Measurements from ENCODE around the gene GAMT.

Gene GAMT

DNA sequence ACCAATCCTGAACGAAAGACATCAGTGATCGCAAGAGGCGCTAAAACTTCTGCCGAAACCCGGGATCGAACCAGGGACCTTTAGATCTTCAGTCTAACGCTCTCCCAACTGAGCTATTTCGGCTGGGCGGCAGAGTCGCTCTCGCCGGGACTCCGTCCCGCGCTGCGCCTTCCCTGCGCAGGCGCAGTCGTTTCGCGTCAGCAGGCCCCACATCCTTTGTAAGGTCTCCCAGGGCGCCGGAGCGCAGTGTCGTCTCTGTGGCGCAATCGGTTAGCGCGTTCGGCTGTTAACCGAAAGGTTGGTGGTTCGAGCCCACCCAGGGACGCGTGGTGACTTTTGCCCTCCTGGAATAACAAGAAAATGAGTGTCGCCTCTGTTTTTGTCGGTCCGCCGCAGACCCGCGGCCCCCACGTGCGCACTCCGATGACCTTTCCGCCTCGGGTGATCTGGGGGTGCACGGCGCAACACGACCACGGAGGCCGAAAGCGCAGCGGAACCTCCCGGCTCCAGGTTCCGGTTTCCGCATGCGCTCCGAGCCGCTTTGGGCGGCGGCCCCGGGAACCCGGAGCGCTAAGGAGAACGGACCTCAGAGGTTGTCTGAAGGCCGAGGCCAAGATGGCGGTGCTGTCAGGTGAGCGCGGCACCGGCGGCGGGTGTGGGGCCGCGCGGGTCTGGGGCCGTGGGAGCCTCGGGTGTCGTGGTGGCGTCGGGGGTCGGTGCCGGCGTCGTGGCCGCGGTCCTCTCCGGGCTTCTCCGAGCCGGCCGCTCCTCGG is 17.8 kb downstream of the GAMT start, which contains the start of gene NDUFS7:
Gene NDUFS7, plus strand, starts transcription at position 596 of the 773 bp plus-strand sequence. Its CDS starts 20 bp downstream, at position 616.
- ATAC-seq = peak; percentile 81 to 84

DNA sequence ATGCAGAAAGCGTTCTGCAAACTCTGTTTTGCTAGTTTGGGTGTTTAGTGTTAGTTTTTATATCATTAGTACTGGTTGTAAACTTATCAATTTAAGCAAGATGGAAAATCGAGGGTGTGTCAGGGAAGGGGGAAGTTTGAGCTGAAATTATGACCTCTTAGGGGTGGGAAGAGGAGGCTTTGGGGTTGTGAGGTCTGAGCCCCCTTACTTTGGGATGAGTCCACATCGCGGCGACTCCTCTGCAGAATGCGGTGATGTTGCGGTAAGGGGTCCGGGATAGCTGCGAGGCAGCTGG is 18.4 kb downstream of the GAMT start:
- no peak for ATAC-seq

DNA sequence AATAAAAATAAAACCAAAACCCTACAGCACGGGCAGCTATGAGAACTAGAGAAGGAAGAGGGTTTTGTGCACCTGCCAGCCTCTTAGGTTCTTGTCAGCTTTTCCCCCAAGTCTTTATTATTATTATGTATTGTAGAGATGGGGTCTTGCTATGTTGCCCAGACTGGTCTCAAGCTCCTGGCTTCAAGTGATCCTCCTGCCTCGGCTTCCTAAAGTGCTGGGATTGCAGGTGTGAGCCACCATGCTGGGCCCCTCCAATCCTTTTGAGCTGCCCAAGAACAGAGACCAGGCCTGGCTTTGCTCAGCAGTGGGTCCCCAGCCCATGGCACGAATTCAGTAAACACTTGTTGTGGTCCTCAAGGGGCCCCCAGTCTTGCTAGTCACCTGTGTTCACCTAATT is 19.1 kb downstream of the GAMT start:
- no peak for ATAC-seq

DNA sequence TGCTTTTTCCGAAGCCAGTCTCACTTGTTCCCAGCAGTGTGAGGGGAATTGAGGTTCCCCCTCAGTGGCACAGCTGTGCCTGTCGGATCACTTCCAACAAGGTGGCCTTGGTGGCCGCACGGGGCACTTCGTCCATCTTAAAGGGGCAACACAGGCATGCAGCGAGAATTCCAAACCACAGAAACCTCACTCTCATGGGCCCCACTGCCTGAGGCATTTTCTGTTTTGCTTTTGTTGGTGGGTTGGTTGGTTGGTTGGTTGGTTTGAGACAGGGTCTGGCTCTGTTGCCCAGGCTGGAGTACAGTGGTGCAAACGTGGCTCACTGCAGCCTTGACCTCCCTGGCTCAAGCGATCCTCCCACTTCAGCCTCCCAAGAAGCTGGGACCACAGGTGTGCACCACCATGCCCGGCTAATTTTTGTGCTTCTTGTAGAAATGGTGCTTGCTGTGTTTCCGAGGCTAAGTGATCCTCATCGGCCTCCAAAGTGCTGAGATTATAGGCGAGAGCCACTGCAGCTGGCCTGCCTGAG is 21.3 kb downstream of the GAMT start:
- no peak for ATAC-seq

DNA sequence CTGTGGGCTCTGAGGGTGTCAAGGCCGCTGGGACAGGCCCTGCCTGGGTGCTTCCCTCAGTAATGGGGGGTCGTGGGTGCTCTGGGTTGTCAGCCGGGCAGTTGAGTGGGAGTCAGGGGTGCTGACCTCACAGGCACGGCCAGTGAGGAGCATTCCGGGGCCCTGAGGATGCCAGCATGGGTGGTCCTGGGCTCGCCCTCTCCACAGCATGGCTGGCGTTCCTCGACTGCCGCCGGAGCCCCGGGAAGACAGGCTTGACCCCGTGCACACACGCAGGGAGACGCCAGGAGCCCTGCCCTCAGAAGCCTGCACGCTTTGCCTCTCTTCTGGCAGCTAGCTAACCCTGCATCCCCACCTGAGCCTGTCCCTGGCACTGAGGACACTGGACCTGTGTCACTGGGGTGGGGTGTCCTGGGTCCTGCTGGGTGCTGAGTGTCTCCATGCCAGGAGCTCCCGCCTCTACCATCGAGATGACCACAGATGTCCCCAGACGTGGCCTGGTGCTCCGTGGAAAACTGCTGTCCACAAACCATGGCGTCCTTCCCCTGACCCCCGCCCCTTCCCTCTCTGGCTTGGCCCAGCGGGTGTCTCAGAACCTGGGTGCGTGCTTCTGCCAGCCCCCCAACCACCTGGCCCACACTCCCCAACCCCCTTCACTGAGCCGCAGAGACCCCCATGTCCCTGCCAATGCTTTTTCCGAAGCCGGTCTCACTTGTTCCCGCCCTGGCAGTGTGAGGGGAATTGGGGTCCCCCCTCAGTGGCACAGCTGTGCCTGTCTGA is 22.0 kb downstream of the GAMT start:
- no peak for ATAC-seq

DNA sequence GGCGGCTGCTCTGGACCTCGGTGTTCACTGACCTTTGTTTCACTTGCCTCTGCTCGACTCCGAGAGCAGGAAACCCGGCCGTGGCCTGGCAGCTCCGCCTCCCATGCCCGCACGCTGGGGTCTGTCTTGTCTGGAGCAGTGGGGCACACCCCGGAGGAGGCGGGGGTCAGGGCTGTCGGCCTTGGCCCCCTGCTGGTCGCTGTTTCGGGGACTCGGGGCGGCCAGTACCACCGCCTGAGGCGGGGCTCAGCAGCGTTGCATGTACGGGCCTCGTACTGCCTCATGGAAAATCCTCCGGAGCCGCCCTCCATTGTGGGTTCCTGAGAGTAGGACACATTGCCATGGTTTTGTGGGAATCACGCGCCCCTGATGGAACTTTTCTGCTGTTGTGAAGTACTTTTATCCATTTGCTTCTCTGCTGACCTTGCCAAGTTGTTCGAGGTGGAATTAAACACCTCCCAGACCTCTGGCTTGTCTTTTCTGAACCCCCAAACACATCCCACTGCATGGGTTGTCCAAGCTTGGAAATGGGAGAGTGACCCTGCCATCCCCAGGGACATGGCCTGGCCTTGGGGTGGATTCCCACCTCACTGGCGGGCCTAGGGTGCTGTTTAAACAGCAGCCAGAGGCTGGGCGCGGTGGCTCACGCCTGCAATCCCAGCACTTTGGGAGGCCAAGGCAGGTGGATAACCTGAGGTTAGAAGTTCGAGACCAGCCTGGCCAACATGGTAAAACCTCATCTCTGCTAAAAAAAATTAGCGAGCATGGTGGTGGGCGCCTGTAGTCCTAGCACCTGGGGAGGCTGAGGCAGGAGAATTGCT is 23.2 kb downstream of the GAMT start:
- ATAC-seq = no peak

DNA sequence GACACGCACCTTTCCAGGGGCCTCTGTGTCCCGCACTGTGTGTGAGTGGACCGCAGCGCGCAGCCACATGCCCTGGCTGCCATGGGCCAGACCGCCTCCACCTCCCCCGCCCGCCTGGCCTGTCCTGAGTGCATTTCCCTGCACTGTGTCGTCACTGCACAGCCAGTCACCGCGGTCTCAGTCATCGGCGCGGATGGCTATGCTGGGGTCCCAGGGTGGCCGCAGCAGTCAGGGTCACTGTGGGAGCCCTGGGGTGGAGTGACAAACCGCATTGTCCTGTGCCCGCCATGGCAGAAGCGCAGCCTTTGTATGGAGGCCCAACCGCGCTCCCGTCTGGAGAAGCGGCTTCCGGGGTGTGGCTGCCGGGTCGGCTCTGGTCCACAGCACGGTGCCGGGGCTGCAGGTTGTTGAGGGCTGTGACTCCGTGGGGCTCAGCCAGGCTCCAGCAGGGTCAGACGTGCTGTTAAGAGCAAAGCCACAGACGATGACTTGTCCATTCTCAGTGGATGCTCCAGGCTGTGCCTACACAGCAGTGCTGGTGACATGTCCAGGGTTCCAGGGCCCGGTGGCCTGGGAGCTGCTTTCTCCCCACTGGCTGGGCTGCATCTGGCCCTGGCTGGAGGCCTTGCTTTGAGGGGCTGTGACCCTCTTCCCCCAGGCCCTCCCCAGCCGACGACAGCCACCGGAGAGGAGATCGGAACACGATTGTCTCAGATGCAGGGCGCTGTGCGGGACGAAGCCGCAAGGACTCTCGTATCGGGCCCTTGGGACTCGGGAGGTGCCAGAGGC is 24.0 kb downstream of the GAMT start:
- ATAC-seq = no peak

DNA sequence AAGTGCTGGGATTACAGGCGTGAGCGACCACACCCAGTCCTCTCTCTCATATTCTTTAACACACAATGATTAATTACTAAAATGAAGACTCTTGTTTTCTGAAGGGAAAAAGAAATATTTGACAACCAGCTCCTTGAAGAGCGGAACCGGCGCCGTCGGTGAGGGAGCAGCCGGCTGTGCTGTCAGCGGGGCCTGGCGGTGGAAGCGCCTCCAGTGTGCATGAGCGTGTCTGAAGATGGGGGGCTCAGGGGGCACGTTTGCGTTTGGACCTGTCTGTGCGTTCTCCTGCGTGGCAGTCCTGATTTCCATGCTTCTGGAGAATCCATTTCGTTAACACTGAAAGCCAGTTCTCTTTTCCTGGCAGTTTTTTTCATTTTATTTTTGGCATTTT is 24.9 kb downstream of the GAMT start:
- ATAC-seq = no peak

DNA sequence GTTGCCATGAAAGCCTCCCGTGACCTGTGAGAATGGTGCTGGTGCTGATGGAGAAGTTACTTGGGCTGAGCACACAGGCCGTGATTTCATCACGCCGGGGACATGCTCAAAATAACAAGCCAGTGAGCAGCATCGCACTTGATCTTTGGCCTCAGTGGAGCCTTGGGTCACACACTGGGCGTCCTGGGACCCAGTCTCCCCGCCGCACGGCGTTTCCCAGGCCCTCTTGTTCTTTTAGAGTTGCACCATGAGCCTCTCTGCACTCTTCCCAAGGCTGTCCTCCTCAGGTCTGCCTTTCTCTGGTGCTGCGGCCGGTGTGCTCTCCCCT is 27.1 kb downstream of the GAMT start:
- no peak for ATAC-seq

DNA sequence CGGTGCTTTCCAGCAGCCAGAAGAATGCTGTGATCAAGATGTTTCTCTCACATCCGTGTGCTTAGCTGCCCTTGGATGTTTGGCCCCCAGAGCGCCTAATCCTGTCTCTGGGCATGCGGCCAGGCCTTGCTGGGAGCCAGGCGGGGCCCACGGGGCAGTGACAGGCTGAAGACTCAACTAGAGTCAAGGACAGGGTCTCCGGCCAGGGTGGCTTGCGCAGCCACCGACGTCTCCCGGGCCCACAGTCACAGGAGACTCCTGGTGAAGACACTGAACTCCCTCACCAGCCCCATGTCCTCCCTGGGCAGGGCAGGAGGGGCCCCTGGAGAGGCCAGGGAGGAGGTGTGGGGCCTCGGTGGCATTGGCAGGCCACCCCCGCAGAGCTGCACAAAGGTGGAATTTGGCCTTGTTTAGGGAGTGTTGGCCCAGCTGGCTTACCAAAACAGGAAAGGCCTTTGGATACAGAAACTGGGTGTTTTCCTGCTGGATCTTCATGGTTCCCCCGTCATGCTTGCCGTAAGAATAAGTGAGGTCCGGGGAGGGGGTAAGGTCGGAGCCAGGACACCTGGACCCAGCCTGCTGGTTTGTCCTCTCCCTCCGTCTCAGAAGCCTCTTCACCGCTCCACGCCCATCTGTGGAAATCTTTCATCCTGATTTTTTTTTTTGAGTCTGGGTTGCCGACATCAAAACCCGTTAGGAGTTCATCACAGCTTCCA is 27.6 kb downstream of the GAMT start:
- no peak for ATAC-seq

DNA sequence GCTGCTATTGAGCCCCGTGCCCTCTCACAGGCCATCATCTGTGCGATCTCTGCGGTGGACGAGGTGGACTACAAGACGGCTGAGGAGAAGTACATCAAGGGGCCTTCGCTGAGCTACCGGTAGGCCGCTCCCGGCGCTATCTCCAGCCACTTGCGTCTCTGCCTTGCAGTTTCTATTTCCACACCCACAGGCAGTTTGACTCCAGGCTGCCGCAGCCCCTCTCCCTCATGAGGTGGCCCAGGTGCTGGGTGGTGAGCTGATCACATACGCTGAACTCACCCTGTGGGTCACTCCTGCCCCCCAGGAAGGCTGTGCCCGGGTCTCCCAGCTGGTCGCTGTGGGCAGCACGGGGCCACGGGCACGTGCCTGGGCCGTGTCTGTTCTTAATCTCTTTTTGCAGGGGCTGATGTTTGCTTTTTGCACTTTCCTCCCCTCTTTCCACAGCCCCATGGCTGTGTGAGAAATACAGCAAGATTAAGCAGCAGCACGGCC is 28.3 kb downstream of the GAMT start:
- no peak for ATAC-seq

DNA sequence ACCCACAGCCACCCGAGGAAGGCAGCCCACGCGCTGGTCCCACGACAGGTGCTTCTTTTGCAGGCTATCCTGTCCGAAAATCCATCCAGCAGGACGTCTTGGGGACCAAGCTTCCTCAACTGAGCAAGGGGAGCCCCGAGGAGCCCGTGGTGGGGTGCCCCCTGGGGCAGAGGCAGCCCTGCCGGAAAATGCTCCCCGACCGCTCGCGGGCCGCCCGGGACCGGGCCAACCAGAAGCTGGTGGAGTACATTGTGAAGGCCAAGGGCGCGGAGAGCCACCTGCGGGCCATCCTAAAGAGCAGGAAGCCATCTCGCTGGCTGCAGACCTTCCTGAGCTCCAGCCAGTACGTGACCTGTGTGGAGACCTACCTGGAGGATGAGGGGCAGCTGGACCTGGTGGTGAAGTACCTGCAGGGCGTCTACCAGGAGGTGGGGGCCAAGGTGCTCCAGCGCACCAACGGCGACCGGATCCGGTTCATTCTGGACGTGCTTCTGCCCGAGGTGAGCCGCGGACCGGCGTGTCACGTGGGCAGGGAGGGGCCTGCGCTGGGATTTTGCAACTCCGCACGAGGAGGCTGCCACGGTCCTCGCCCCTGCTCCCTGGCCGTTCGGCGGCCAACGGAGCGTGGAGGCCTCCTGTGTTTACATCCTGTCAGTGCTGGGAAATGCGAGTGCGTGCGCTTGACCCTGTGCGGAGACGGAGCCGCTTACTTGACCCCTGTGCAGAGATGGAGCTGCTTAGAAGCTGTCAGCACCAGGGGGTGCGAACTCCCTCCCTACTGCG is 30.6 kb downstream of the GAMT start:
- no peak for ATAC-seq

DNA sequence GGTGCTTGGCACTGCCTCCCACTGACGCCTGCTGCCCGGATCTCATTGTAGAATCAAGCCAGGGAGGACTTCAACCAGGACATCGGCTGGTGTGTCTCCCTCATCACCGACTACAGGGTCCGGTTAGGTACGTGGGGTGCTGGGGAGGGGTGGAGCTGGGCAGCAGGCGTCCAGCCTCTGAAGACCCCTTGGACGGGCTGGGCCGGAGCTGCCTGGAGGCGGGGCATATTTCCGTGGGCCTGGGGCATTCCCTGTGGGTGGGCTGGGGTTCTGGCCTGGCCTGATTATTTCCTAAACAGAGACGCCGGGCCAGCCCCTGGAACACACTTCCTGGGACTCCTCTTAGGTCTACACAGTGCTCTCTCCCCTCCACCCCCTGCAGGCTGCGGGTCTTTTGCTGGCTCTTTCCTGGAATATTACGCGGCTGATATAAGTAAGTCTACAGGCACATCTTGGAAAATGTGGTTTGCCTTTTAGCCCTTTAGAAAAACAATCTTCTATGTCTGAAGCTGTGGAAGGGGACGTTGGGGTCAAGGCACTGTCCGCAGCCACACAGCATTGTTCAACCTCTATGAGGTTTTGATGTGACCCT is 32.0 kb downstream of the GAMT start:
- no peak for ATAC-seq

DNA sequence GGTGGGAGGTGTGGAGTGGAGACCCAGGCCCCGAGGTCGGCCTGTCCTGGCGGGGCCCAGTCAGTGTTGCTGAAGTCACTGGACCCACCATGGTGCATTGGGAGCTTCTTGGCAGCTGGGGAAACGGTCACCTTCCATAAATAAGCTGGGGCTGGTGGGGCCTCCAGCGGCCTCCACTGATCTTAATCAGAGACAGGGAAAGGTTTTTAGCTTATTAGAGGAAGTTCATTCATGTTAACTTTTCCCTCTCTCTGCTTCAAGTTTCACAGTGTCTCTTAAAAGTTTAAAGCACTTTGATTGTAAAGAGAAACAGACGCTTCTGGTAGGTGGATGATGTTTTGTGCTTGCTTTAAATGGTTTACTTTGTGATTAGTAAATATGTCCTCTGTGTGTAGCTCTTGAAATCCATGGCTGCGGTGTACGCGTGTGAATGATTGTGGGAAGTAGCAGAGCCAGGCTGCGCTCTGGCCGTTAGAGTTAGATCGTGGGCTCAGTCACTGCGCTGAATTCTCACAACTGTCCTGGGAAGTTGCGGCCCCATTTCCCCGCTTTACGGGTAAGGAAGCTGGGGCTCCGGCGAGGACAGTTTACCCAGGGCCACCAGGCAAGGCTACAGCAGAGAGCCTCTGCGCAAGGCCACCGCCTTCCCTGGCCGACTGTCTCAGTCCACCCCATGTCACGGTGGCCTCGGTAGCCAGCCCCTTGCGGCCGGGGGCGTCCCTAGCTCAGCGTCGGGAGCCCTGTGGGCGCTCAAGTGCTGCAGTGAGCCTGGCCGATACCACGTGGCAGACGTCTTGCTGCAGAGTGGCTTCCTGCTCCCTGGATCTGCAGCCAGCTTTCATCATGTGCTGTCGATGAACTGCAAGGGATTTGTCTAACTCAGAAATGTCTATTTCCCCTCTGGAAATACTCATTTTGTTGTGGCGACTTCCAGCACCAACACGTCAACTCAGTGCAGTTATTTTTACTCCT is 34.2 kb downstream of the GAMT start:
- no peak for ATAC-seq

DNA sequence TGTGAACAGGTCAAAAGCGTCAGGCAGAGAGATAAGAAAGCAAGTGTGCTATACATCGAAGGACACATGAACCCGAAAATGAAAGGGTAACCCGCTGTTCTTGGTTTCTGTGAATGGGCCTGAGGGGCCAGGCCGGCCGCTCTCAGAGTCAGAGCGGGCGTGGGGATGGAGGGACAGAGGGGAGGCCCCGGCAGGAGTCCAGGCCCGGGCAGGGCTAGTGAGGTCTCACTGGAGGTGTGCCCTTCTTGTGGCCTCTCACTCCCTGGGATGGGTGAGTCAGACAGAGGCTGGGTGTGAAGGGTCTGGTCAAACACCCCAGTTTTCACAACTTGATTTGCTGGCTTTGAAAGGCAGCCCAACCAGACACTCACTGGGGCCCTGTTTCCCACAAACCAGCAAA is 35.0 kb downstream of the GAMT start:
- no peak for ATAC-seq

DNA sequence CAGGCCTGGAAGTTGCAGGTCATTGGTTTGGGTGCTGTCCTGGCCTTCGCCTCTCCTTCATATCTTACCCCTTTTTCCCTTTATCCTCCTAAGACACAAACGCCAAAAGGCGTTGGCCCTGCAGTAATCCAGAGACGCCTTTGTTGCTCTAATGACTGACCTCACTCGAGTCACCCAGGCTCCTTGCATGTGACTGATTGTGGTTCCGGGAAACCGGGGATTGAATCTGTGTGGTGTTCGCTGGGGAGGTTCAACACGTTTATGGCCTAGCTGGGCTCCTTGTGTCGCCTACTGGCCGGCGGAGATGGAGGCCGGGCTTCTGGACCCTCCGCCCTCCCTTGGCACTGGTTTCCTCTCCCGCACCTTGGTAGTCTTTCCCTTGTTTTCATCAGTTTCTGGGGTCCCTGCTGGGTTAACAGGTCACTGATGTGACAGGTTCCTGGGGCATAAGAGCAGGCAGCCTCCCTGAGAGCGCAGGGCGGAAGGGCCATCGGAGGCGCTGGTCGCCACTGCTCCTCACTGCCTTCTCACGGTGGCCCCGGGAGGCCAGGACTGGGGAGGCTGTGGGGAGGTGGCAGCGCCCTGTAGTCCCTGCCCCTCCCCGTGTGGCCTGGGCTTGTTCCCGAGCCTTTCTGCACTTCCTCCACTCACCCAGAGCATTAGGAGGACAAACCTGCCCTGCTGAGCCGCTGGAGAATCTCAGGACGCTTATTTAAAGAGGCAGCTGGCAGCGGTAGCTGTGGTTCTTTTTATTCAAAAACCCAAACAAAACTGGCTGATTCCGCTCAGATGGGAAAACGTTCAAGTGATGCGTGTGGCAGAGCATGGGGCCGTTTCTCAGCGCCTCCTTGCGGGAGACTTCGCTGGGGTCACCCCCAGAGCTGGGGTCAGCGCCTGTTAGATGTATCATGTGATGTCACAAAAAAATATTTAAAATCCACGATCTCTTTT is 35.7 kb downstream of the GAMT start:
- ATAC-seq = no peak

DNA sequence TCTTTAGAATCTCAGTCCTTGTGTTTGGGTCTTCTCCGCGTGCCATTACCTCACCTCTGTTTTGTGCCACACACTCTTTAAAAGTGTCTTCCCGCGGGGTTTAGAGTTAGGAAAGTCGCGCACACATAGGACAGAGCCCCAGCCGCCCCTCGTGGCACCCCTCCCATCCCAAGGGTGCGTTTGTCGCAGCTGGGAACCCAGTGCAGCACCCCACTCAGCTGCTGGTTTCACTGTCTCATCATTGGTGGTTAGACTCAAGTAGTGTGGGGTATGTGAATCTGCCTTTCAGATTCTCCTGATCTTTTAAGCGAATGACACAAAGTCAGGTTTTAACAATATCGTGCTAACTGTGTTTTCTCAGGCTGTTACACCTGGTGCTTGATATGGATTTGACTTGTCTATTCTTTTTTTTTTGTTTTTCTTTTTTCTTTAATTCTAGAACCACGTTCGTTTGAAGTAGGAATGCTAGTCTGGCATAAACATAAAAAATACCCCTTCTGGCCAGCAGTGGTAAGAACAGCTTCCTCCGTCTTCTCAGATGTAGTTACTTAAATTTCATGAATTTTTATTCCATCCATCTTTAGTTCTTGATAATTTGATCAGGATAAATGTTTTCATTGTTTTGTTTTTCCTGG is 37.2 kb downstream of the GAMT start:
- ATAC-seq = peak; percentile 53 to 62

Data from activated CD4-positive, CD25-positive, alpha-beta regulatory T cell treated with anti-CD3 and anti-CD28 coated beads, Interleukin-2, amount 50 U/mL, for 24 hours (primary cell).